ENCODE data around the gene STK11IP. TPM values are rescaled to one million over a fixed set of nuclear protein-coding genes. Genes with fewer than 3 reads are reported as not detected.
A peak's percentile ranks its signal among the peaks of the same experiment; 100 is the strongest.

The STK11IP gene
- total and polyA plus RNA-seq, 2 of the 13 experiments (the other 11 are each of a cell fraction or from before 2014, with no cell fraction given): 12.8 to 24.0 TPM

GRCh38 chr2:219552382-219553167, 45.1 kb upstream of the STK11IP start (continued):
- no peak for TF ChIP-seq RERE (CRISPR knock-in tag; IDR thresholded peaks at IDR 0.05; ENCODE audit: low read depth)
- TF ChIP-seq ARHGAP35 (CRISPR knock-in tag; IDR thresholded peaks at IDR 0.05; ENCODE audit: borderline replicate concordance): peak; percentile 98
- peak; percentile 86 for TF ChIP-seq ARNT2 (CRISPR knock-in tag; IDR thresholded peaks at IDR 0.05; ENCODE audit: low read depth)
- peak; percentile 29; the same call in 1 of the 2 replicates for TF ChIP-seq PITX1 (CRISPR knock-in tag; IDR thresholded peaks at IDR 0.05)
- TF ChIP-seq PLSCR1 (CRISPR knock-in tag; IDR thresholded peaks at IDR 0.05; ENCODE audit: borderline replicate concordance): no peak
- TF ChIP-seq ZNF430 (CRISPR knock-in tag; IDR thresholded peaks at IDR 0.05): 0 out of 2 replicates have a peak, but pooled peaks have one; percentile 70
- TF ChIP-seq ZNF710 (CRISPR knock-in tag; IDR thresholded peaks at IDR 0.05; ENCODE audit: borderline replicate concordance): peak; percentile 74; the same call in 1 of the 2 replicates
- peak; percentile 53; the same call in 1 of the 2 replicates for TF ChIP-seq TFE3 (CRISPR knock-in tag; IDR thresholded peaks at IDR 0.05)
- peak; percentile 92; the same call in 1 of the 2 replicates for TF ChIP-seq SNAI1 (CRISPR knock-in tag; IDR thresholded peaks at IDR 0.05; ENCODE audit: borderline replicate concordance)
- peak; percentile 79 for TF ChIP-seq HDAC1 (CRISPR knock-in tag; IDR thresholded peaks at IDR 0.05)
- TF ChIP-seq KDM6A (CRISPR knock-in tag; IDR thresholded peaks at IDR 0.05; ENCODE audit: low read depth): no peak
- TF ChIP-seq BRCA1 (CRISPR knock-in tag; IDR thresholded peaks at IDR 0.05): no peak
- TF ChIP-seq ZNF207 (IDR thresholded peaks at IDR 0.05; ENCODE audit: borderline replicate concordance): no peak
- TF ChIP-seq CBX2 (IDR thresholded peaks at IDR 0.05; ENCODE audit: low read depth, low read length): no peak
- TF ChIP-seq CBX2 (CRISPR knock-in tag; IDR thresholded peaks at IDR 0.05; ENCODE audit: low read depth): no peak
- TF ChIP-seq CHD2 (IDR thresholded peaks at IDR 0.05; ENCODE audit: low read depth, low read length): peak; percentile 15; the same call in 1 of the 2 replicates
- TF ChIP-seq ZNF205 (CRISPR knock-in tag; IDR thresholded peaks at IDR 0.05): peak; percentile 51; the same call in 1 of the 2 replicates
- TF ChIP-seq NAIF1 (CRISPR knock-in tag; IDR thresholded peaks at IDR 0.05; ENCODE audit: borderline replicate concordance): no peak; the same call in 1 of the 2 replicates

Measured in HepG2 (cell line).